NCI-H226 (cell line): ENCODE measurements around the gene ARHGAP9.
"Not testable (repeated sequence)": the region's sequence is repeated elsewhere in the genome, so short reads cannot be mapped to it uniquely, and the experiment has no call there.

Experiments
- DNase-seq: peaks from one replicate; pipeline ENCODE4 v3.0.0-alpha.2; 2015

Gene ARHGAP9

DNA sequence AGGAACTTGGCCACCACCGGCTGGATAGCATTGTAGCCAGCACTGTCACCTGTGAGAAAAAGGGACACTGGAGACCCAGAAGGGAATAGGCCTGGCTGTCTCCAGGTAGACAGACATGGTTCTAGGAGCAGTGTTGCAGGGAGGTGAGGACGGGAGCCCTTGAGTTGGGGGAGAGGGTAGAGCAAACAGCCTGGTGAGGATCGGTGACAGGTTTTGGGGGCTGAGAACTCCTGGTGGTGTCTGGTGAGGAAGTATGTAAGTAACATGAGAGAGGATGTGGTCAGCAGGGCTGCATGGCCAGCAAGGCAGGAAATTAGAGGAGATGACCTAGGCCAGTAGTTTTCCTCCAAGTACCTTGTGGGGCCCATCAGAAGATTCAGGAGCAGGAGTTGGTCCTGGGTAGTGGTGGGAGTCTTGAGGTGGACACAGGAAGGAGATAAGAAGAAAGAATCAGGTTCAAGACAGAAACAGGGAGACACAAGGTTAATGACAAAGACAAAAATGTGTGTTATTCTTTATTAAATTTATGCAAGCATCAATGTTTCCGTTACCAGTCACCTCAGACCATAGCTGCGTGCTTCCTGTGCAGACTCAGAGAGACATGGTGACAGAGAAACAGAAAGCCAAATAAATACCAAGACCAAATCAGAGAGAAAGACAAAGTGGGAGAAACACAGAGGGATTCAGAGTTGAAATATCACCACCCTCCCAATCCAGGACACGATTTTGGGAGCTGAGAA, at the start of gene ARHGAP9:
TSS of gene ARHGAP9 (minus strand) at position 491 of the 740 bp plus-strand sequence. CDS start at position 31, 460 bp downstream.
- DNase-seq: peak; percentile 31

DNA sequence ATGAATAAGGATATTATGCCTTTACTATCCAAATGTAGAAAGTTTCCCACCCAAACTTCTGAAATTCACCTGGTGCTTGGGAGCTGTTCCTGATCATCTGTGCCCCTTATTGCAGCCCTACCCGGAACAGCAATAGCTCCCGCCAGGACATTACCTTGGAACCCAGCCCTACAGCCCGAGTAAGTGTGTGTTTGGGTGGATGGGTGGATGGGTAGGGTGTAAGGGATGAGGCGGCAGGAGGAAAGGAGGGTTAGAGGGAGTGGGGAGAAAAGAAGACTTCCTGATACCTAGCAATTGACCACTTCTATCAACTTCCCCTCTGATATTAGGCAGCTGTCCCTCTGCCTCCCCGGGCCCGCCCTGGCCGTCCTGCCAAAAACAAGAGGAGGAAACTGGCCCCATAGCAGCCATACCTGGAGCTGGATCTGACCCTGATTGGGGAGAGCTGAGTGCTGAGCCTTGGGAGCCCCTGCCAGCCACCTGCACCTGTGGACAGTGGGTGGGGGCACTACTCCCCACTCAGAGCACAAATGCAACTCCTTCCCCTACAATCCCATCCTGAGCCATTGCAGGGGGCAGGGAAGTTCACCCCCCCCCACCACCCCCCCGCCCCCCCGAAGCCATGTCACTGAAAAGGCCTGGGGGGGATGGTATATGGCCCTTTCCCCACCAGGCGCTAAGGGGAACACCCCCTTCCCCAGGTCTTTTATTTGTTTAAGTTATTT, 49.3 kb upstream of the ARHGAP9 start:
- no peak for DNase-seq

DNA sequence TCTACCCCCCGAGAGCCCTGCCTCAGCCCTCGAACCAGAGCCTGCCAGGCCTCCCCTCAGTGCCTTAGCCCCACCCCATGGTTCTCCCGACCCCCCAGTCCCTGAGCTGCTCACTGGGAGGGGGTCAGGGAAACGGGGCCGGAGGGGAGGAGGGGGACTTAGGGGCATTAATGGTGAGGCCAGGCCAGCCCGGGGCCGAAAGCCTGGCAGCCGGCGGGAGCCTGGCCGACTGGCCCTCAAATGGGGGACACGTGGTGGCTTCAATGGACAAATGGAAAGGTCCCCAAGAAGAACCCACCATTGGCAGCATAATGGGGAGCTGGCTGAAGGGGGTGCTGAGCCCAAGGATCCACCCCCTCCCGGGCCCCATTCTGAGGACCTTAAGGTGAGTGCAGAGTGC, 48.5 kb upstream of the ARHGAP9 start:
- DNase-seq: no peak

DNA sequence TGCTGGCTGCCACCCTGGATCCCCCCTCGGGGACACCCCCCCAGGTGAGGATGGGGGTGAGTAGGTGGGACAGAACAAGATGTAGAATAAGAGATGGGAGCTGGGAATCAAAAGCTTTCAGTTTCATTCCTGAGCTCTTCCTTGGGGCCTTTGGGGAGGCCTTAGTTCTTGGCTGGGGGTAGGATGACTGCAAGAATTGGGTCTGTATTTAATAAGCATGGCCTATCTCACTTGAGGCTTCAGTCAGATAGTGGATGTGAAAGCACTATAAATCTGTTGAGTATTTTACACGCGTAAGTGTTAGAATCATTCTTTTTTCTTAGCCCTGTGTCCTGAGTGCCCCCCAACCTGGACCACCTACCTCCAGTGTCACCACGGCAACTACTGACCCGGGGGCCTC, 47.5 kb upstream of the ARHGAP9 start:
- no peak for DNase-seq

DNA sequence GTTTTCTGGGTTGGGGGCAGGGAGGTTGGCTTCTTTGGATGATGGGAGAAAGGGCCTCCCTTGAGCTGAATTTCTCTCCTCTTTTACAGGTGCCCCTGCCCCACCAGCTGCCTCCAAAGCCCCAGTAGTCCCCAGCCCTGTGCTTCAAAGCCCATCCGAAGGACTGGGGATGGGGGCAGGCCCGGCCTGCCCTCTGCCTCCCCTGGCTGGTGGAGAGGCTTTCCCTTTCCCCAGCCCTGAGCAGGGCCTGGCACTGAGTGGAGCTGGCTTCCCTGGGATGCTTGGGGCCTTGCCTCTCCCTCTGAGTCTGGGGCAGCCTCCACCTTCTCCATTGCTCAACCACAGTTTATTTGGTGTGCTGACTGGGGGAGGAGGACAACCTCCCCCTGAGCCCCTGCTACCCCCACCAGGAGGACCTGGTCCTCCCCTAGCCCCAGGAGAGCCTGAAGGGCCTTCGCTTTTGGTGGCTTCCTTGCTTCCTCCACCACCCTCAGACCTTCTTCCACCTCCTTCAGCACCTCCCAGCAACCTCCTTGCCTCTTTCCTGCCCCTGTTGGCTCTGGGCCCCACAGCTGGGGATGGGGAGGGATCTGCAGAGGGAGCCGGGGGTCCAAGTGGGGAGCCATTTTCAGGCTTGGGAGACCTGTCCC, 46.9 kb upstream of the ARHGAP9 start:
- no peak for DNase-seq

DNA sequence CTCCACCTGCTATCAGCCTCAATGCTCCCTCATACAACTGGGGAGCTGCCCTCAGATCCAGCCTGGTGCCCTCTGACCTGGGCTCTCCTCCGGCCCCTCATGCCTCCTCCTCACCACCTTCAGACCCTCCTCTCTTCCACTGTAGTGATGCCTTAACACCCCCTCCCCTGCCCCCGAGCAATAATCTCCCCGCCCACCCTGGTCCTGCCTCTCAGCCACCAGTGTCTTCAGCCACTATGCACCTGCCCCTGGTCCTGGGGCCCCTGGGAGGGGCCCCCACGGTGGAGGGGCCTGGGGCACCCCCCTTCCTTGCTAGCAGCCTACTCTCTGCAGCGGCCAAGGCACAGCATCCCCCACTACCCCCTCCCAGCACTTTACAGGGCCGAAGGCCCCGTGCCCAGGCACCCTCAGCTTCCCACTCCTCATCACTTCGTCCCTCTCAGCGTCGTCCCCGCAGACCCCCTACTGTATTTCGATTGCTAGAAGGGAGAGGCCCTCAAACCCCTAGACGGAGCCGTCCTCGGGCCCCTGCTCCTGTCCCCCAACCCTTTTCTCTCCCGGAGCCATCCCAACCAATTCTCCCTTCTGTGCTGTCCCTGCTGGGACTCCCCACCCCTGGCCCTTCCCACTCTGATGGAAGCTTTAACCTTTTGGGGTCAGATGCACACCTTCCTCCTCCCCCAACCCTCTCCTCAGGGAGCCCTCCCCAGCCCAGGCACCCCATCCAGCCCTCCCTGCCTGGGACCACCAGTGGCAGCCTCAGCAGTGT, 46.1 kb upstream of the ARHGAP9 start:
- DNase-seq: no peak

DNA sequence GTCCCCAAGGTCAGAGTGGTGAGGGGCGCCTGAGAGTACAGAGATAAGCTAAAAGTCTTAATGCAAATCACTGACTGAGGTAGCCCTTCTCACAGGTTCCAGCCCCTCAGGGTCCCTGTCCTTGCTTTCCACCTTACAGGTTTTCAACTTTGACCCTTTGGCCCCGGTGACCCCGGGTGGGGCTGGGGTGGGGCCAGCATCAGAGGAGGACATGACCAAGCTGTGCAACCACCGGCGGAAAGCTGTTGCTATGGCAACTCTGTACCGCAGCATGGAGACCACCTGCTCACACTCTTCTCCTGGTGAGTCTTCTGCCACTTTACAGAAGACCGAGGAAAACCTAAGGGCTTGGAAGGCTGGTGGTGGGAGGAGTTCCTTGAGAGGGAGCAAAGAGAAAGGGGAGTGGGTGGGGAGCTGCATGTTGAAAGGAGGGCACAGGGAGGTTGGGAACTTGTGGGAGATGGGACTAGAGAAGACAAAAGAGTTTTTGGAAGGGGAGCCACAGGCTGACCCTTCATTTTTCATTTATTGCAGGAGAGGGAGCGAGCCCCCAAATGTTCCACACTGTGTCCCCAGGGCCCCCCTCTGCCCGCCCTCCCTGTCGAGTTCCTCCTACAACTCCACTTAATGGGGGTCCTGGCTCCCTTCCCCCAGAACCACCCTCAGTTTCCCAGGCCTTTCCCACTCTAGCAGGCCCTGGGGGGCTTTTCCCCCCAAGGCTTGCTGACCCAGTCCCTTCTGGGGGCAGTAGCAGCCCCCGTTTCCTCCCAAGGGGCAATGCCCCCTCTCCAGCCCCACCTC, 45.3 kb upstream of the ARHGAP9 start:
- DNase-seq: no peak

DNA sequence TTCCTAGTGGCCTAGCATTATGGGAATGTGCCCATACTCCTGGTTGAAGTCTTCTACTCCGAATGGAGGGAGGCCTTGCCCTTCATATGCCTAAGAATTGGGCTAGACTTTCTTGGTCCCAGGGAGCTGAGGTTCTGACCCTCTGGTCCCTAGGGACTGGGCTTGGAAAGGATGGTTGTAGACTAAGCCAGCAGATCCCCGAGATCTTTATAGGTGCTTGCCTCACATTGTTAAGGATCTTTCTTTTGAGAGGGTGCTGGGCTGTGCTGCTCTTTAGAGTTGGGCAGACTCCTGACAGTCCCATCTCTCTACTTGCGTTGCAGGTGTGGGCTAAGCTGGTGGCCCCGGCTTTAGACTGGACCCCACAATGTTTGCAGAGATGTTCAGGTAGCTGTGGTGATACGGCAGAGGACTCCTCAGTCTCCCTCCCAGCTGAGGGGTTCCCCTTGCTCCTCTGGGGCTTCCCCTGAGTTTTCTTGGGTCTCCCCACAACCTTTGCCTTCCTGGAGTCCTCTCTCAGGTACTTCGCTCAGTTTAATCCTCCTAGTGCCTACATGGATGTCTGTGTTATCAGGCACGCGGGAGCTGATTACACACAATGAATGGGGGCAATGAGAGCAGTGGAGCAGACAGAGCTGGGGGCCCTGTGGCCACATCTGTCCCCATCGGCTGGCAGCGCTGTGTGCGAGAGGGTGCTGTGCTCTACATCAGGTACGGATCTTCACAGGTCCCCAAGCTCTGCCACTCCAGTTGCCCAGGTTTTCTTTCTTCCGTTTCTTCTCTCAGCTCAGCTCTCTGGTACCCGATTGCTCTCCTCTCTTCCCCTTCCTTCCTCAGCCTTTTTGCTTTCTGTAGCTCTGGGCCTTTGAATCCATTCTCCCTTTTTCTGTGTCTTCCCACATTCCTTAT, 44.3 kb upstream of the ARHGAP9 start:
- no peak for DNase-seq

DNA sequence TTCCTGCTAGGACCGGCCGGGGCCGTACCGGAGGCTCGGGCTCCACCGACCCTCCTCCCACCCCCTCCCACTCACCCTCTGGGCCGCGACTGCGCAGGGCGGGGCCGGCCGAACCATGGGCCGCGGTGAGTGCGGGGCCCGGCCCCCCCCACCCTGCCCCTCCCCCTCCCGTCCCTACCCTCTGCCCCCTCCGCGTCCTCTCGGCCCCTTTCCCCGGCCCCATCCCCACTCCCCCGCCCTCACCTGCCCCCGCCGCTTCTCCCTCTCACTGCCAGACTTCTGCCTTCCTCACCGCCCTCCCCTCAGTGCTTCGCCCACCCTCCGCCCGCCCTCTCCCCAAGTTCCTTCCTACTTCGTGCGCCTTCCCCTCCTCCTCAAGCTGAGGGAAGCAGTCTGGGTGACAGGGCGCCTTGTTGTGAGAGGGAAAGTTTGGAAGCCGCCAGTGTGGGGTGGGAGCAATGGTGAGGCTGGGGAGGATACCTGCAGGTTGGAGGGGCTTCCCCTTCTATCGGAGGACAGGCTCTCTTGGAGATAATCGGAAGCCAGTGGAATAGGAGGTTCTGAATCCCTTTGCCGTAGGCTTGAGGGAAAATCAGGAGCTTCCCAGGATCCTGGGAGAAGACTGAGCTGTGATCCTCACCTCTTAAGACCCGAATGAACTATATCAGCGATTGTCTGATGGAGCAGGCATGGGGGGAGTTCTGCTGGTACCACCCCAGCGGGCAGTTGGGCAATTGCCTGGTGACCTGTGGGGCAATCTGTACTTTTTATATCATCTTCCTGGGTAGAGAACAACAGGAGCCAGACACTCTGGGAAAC, 43.4 kb upstream of the ARHGAP9 start:
- peak; percentile 49 for DNase-seq

DNA sequence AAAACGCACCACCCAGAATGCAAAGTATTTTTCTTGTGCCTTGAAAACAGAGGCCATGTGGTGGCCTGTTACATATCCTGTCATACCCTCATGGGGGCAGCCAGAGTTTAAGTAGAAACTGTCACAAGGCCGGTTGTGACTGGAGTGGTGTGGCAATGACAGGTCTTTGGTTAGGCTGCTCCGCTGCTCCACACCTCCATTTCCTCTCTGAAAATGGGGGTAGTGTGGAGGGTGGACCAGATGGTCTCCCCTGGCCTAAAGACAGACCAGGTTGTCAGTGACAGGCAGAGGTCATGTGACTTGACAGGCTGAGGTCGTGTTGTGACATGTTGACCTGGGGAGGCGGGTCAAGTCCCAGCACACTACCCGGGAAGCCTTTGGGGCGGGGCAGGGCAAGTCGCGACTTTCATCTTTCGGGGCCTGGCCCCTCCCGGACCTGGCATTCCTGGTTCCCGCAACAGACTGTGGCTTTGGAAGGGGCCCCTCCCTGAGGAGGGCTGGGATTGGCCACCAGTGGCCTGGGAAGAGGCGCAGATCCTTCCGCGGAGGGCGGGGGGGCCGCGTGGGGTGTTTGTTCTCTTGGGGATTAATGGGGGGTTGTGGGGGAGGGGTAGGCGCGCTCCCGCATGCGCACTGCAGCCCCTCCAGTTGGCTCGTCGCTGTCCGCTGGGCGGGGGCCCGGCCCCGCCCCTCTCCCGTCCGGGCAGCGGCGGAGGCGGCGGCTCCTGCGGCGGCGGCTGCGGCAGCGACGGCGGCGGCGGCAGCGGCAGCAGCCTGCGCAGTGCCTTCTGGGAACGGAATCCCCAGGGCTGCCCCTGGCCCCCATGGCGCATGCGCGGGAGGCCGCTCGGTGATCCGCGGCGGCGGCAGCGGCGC, 42.6 kb upstream of the ARHGAP9 start, which contains the start of gene MBD6:
TSS of gene MBD6 (plus strand) at position 814 of the 876 bp plus-strand sequence. CDS start 1,480 bp downstream, outside the sequence.
- DNase-seq: peak; percentile 96

DNA sequence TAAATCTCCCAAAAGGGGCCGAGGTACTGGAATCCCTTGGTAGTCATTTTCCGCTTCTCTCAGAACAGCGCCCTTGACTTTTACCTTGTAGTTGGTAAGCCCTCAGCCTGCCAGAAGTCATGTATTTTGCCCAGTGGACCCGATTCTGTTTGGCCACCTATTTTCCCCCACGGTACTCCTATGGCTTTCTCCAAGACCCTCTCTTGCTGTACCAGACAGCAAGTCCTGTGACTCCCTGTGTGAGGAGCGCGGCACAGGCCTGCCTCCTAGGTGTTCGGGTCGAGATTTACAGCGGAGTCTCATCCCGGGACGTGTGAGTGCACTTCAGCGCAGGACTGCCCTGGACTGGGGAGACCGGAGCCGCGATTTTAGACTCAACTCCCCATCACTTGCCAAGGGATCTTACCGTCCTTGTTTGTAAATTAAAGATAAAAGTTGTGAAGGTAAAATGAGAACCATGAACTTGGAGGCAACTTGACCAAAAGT, 41.9 kb upstream of the ARHGAP9 start:
- DNase-seq: peak; percentile 17

DNA sequence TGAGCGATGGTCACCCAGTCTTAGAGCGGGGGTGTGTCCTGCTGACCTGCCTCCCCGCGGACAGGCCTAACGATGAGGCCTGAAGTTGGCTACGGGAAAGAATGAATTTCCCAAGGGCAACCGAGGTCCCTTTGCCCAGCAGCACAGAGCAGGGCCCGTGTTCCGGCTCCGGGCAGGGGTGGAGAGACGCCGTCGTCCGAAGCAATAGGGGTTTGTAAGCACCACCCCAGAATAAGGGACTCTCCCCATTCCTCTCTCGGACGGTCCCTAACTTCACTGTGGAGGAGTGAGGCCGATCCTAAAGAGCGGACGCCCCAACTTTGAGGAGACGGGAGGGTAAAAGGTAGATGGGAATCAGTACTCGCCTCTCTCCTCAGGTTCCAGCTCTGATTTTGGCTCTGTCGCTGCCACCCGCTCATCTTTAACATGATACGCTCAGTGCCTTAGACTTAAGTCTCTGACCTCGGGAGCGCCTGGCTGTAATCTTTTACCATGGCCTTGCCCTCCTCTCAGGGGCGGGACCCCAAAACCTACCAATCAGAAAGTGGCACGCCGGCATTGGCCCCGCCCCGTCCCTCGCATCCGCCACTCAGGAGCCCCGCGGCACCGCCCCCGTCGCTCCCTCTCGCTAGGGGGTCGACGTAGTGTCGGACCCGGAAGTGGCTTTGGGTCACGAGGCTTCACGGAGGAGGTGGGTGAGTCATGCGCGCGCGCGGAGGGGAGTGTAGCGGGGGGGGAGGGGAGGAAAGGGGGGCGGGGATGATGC, 40.6 kb upstream of the ARHGAP9 start, which contains the start of gene DDIT3:
TSS of gene DDIT3 (minus strand) at position 462 of the 766 bp plus-strand sequence. CDS start 3,108 bp downstream, outside the sequence.
- DNase-seq: peak; percentile 98

DNA sequence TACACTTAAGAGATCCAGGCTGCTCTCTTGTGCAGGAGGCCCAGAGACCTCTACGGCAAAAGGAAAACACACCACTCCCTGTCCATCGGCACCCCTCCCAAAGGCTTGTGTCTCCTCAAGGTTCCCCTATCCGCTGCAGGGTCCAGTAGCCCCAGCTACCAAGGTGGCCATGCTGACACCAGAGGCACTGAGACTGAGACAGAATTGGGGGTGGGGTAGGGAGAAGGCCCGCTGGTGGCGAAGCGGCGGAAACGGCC, 40.1 kb upstream of the ARHGAP9 start:
- no peak for DNase-seq

DNA sequence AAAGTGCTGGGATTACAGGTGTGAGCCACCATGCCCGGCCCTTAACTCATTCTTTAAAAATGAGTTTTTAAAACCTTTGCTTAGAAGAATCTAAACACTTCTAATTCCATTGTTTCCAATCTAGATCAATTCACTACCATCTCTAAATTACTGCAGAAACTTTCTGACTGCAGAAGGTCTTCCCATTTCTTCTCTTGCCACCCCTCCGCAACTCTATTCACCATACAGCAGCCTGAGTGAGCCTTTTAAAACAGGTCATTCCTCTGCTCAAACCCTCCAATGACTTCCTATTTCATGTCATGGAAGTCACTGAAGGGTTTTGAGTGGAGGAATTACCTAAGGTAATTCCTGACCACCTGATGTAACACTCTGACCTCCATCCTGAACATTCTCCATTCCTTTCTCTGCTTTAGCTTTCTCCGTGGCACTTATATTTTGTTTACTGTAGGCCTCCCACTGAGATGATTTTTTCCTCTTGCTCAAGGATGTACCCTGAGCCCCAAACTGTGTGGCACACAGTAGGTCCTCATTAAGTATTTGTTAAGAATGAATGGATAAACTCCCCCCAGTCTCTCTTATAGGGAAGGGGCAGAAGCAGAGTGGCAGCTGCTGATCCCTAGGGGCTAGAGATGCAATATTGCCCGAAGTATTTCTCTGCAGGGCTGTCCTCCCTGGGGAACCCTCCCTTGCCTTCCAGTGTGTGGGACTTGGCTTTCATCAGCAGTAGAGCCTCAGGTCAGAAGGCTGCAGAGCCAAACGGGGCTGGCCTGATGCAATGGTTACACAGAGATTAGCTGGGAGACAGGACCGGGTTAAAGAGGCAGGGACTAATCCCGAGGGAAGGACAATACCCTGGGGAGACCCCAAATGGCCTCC, 39.5 kb upstream of the ARHGAP9 start:
- DNase-seq: no peak

DNA sequence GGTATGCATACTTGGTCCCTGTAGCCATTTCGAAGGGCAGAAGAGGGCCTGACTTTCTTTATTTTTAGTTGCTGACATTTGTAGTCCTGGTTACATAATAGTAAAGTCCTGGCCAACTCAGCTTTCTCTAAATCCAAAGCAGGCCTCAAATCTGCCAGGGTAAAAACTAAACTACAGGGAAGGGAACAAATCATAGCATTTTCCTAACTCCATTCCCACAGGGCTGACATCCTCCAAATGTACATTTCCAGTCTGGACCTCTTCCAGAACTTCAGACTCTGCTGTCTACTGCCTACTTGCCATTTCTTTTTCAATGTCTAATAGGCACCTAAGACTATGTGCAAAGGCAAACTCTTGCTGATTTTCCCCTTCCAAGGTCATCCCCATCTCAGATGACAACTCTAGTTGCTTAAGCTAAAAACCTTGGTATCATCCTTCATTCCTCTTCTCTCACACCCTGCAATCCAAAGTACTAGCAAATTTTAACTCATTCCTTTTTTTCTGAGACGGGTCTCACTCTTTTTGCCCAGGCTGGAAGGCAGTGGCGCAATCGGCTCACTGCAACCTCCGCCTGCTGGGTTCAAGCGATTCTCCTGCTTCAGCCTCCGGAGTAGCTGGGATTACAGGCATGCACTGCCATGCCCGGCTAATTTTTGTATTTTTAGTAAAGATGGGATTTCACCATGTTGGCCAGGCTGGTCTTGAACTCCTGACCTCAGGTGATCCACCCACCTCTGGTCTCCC, 38.7 kb upstream of the ARHGAP9 start:
- DNase-seq: no peak

DNA sequence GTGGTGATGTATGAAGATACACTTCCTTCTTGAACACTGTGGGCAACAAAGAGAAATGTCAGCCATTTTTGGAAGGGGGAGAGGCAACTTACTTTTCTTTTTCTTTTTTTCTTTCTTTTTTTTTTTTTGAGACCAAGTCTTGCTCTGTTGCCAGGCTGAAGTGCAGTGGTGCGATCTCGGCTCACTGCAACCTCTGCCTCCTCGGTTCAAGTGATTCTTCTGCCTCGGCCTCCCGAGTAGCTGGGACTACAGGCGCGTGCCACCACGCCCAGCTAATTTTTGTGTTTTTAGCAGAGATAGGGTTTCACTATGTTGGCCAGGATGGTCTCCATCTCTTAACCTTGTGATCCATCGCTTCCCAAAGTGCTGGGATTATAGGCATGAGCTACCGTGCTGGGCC, 38.1 kb upstream of the ARHGAP9 start:
- DNase-seq: not testable (repeated sequence)
